ENCODE results near the gene ZBTB38. TPM values are rescaled to one million over a fixed set of nuclear protein-coding genes. Genes with fewer than 3 reads are reported as not detected.

The ZBTB38 gene
- total and polyA plus RNA-seq, 8 donors, result 5.3 to 253 (median 41.0) TPM

- DNase-seq, result no peak
- Histone ChIP-seq H3K9me3 (no peaks in the 10 kb centered on the region), H3K4me3 (no peak overlapping the region), H3K27me3 (no peaks in the 10 kb centered on the region), H3K4me1 (peaks cover 3 to 15% (median 11%) of the 10 kb centered on the region in 4 donors), H3K36me3 (peaks cover 0 to 8% (median 3%) of the 10 kb centered on the region in 4 donors), H3K27ac (no peak overlapping the region)
- intact Hi-C loops (cut with DNase I; ENCODE audit: low total_unique reads), result no loop called here
- TF ChIP-seq CTCF (IDR thresholded peaks at IDR 0.05) (no peak), EP300 (IDR thresholded peaks at IDR 0.05) (no peak), POLR2AphosphoS5 (IDR thresholded peaks at IDR 0.05) (no peak), POLR2A (IDR thresholded peaks at IDR 0.05) (no peak)
- WGBS, 5 donors, result 84 to 91% (median 88%) methylated on average over 7 of the region's 7 CpGs
Observed at GRCh38 chr3:141373768-141374526, 5.6 kb downstream of the ZBTB38 start.

GRCh38 chr3:141375381-141376301 lies 7.3 kb downstream of the ZBTB38 start:
- H3K27ac ChIP-seq, result no peak overlapping the region
- DNase-seq, result no peak

GRCh38 chr3:141377377-141377776 lies 9.1 kb downstream of the ZBTB38 start:
- TF ChIP-seq POLR2A (IDR thresholded peaks at IDR 0.05), result no peak
- no peak for TF ChIP-seq EP300 (IDR thresholded peaks at IDR 0.05)
- TF ChIP-seq POLR2AphosphoS5 (IDR thresholded peaks at IDR 0.05), result no peak
- Histone ChIP-seq H3K4me1 (peaks cover 0 to 6% (median 2%) of the 10 kb centered on the region in 4 donors), H3K36me3 (peaks cover 0 to 18% (median 6%) of the 10 kb centered on the region in 4 donors), H3K9me3 (no peaks in the 10 kb centered on the region), H3K4me3 (no peak overlapping the region), H3K27me3 (no peaks in the 10 kb centered on the region), H3K27ac (no peak overlapping the region)
- intact Hi-C loops (cut with DNase I; ENCODE audit: low total_unique reads), result no loop called here
- no peak for DNase-seq
- 53 to 82% (median 61%) methylated on average over 3 of the region's 3 CpGs for WGBS, 5 donors

More at GRCh38 chr3:141375381-141376301, 7.3 kb downstream of the ZBTB38 start:
- intact Hi-C loops (cut with DNase I; ENCODE audit: low total_unique reads), result no loop called here
- Histone ChIP-seq H3K4me1 (peaks cover 0 to 6% (median 2%) of the 10 kb centered on the region in 4 donors), H3K27me3 (no peaks in the 10 kb centered on the region), H3K4me3 (no peak overlapping the region), H3K9me3 (no peaks in the 10 kb centered on the region), H3K36me3 (peaks cover 0 to 13% (median 3%) of the 10 kb centered on the region in 4 donors)
- WGBS, 5 donors, result 83 to 93% (median 90%) methylated on average over 9 to 10 of the region's 10 CpGs
- TF ChIP-seq EP300 (IDR thresholded peaks at IDR 0.05), result no peak
- no peak for TF ChIP-seq POLR2A (IDR thresholded peaks at IDR 0.05)
- TF ChIP-seq CTCF (IDR thresholded peaks at IDR 0.05), result no peak
- TF ChIP-seq POLR2AphosphoS5 (IDR thresholded peaks at IDR 0.05), result no peak

GRCh38 chr3:141378556-141378955 lies 10.3 kb downstream of the ZBTB38 start:
- H3K27ac ChIP-seq, result peak overlapping the region in 1 of 5 donors; percentile 66
- no peaks in the 10 kb centered on the region for H3K9me3 ChIP-seq
- peaks cover 0 to 11% (median 10%) of the 10 kb centered on the region in 4 donors for H3K4me1 ChIP-seq
- WGBS, 5 donors, result 94 to 98% (median 95%) methylated on average over 4 of the region's 4 CpGs
- H3K27me3 ChIP-seq, result no peaks in the 10 kb centered on the region
- peaks cover 0 to 18% (median 6%) of the 10 kb centered on the region in 4 donors for H3K36me3 ChIP-seq
- no peak for DNase-seq
- intact Hi-C loops (cut with DNase I; ENCODE audit: low total_unique reads), result no loop called here
- no peak overlapping the region for H3K4me3 ChIP-seq
- TF ChIP-seq EP300 (IDR thresholded peaks at IDR 0.05) (no peak), POLR2AphosphoS5 (IDR thresholded peaks at IDR 0.05) (no peak), POLR2A (IDR thresholded peaks at IDR 0.05) (no peak), CTCF (IDR thresholded peaks at IDR 0.05) (no peak)
